Pancreas (tissue), 10 donors: ENCODE results near the gene ASIP. TPM values are rescaled to one million over a fixed set of nuclear protein-coding genes. Genes with fewer than 3 reads are reported as not detected.

Source experiments
- ATAC-seq, 4 donors: fragments of 200-7000 bp; cut with Tn5 transposase; one replicate each; pipeline versions ENCODE4 v1.8.0 to v1.9.1; 2020; ENCODE audit warnings: mild to moderate bottlenecking in 4 of 4, moderate library complexity in 4 of 4
- DNase-seq, 6 donors: peaks; one replicate each; pipeline ENCODE4 v3.0.0-alpha.2; 2020
- FAIRE-seq: peaks from 2 replicates; lab custom pipeline; 2012; peaks lifted over from hg19 to GRCh38; lab: Jason Lieb, UNC
- H3K27ac ChIP-seq, 4 donors: fragments of 200-600 bp; sonication (generic); 1 replicate in 3 of 4; 2 replicates in 1 of 4; pipeline versions ENCODE4 v1.5.0 to v1.8.0; 2020
- H3K27me3 ChIP-seq, 4 donors: fragments of 200-600 bp; one replicate each; pipeline ENCODE4 v1.8.0; 2021
- H3K36me3 ChIP-seq, 3 donors: fragments of 200-600 bp; sonication (generic) in 1 of 3; one replicate each; pipeline versions ENCODE4 v1.5.0 to v1.8.0; 2020 to 2021
- H3K4me1 ChIP-seq, 3 donors: fragments of 200-600 bp; one replicate each; pipeline ENCODE4 v1.8.0; 2021
- H3K4me3 ChIP-seq, 4 donors: fragments of 200-600 bp; sonication (generic) in 2 of 4; one replicate each; pipeline versions ENCODE4 v1.5.0 to v1.8.0; 2020 to 2021
- H3K9me3 ChIP-seq, 4 donors: fragments of 200-600 bp; one replicate each; pipeline ENCODE4 v1.8.0; 2021
- WGBS, 2 donors: extraction: QIAGEN DNeasy Blood & Tissue Kit; methylation state at CpG; one replicate each; pipeline ENCODE4 v1.1.7; 2013; 5-methylcytosine and 5-hydroxymethylcytosine counted together
- intact Hi-C, 3 donors: fragments of 100-400 bp; cut with DNase I; formaldehyde crosslinking; loops; one replicate each; pipeline versions ENCODE4 v1.11.1 to v1.14.2; 2022
- polyA plus RNA-seq, 2 donors: library from polyadenylated mRNA; stranded (reverse); fragments of 200-250 nt; gene quantifications; one replicate each; pipeline ENCODE4 v1.2.3, GENCODE V29; 2013
- total RNA-seq, 6 donors: library from RNA; stranded (reverse); fragmentation: NEBNext Ultra II Directional in 4 of 6; extraction: Animal tissue kit (Norgen Biotek cat#: 25700) in 4 of 6; gene quantifications; one replicate each; pipeline versions ENCODE4 v1.2.1 to v1.2.4, GENCODE V29; 2021 to 2023
- TF ChIP-seq, protein P1 (sequence below), 4 donors: fragments of 200-600 bp; sonication (generic) in 3 of 4; IDR thresholded peaks; one replicate each; pipeline versions ENCODE4 v1.5.0 to v1.8.0; 2021; ENCODE audit warnings: antibody characterized with exemption in 4 of 4
- donor health status: healthy with polysubstance abuse.
- donor health status: DM: no; HTN: no; CAD: no; lungs with moderate emphysema.
- donor health status: DM: no; HTN: no; CAD: no.
- donor health status: control.
- donor health status: control.
- donor health status: Bipolar disorder and iron deficiency.
- donor health status: DM: yes; HTN: yes; CAD: no.
- donor health status: DM: no; HTN: no; CAD: no.
- donor health status: DM: no; HTN: no; CAD: no.
- donor health status: DM: yes; HTN: yes; CAD: no.

Gene ASIP
- total and polyA plus RNA-seq, 8 donors = not detected

DNA sequence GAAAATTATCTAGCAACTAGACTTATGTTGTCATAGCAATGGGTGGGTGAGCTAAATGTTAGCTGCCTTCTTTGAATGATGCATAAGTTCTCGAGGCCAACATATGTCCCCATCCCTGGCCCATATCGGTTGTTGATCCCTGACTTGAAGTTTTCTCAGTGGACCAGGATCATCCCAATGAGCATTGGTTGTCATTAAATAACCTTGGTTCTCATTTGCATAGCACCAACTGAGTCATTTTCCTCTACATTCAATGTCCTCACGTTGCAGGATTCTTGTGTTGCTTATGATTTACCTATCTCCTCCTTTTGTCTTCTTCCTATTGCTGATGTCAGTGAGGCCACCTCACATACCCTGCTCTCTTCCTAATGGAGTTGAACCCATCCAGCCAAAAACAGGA, 74.0 kb downstream of the ASIP start:
- Histone ChIP-seq H3K4me3 (no peak overlapping the region), H3K9me3 (no peaks in the 10 kb centered on the region), H3K27ac (no peak overlapping the region), H3K4me1 (peaks cover 9 to 20% (median 14%) of the 10 kb centered on the region in 3 donors), H3K27me3 (no peaks in the 10 kb centered on the region), H3K36me3 (no peaks in the 10 kb centered on the region)
- no peak for FAIRE-seq
- DNase-seq = no peak
- TF ChIP-seq, protein P1, sequence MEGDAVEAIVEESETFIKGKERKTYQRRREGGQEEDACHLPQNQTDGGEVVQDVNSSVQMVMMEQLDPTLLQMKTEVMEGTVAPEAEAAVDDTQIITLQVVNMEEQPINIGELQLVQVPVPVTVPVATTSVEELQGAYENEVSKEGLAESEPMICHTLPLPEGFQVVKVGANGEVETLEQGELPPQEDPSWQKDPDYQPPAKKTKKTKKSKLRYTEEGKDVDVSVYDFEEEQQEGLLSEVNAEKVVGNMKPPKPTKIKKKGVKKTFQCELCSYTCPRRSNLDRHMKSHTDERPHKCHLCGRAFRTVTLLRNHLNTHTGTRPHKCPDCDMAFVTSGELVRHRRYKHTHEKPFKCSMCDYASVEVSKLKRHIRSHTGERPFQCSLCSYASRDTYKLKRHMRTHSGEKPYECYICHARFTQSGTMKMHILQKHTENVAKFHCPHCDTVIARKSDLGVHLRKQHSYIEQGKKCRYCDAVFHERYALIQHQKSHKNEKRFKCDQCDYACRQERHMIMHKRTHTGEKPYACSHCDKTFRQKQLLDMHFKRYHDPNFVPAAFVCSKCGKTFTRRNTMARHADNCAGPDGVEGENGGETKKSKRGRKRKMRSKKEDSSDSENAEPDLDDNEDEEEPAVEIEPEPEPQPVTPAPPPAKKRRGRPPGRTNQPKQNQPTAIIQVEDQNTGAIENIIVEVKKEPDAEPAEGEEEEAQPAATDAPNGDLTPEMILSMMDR (IDR thresholded peaks at IDR 0.05) = no peak
- intact Hi-C loops = loop anchor here in 1 of 3 donors (10.0 kb wide), 1 partner anchor 210 kb away; no protein-coding TSS in a partner anchor
- WGBS, 2 donors = 80 to 86% methylated on average over 3 of the region's 3 CpGs
- ATAC-seq = no peak

DNA sequence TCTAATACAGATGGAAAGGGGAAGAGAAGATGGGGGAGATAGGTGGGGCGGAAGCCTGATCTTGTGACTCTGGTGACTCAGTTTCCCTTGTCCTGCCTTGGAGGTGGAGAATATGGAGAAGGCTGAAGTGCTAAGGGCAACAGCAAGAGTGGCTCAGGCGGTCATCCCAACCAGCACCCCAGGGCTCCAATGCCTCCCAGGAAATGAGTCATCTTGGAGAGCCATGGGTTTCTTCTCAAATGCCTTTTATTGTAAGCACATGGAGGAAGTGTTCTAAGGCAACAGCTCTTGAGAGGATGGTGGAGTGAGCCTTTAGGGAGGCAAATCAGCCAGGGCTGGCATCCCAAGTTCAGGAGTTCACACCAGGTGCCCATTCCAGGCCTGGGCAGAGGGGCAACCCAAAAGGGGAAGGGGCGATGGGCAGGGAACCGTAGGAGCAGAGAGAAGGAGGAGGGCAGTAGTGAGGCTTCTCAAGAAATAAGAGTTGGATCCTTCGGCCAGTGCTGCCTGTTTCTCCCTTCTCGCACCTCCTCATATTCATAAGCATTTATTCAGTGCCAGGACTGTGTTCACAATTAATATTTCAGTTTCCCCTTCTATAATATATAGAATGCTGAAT, 75.1 kb downstream of the ASIP start:
- FAIRE-seq = no peak
- WGBS, 2 donors = 91 to 95% methylated on average over 6 of the region's 6 CpGs

More for the DNA sequence above, 75.1 kb downstream of the ASIP start:
- no peaks in the 10 kb centered on the region for H3K27me3 ChIP-seq
- DNase-seq = no peak
- H3K36me3 ChIP-seq = no peaks in the 10 kb centered on the region
- no peak for ATAC-seq
- H3K9me3 ChIP-seq = no peaks in the 10 kb centered on the region
- no peak overlapping the region for H3K27ac ChIP-seq
- H3K4me1 ChIP-seq = peaks cover 9 to 10% (median 10%) of the 10 kb centered on the region in 3 donors
- H3K4me3 ChIP-seq = no peak overlapping the region
- TF ChIP-seq, protein P1 (IDR thresholded peaks at IDR 0.05) = no peak
- intact Hi-C loops = loop anchor here in 1 of 3 donors (10.0 kb wide), 1 partner anchor 208 kb away; no protein-coding TSS in a partner anchor

Other genes with a start within 250 kb of the ASIP start
- 10 to 100 TPM; 30.0 to 58.5 (median 40.5) TPM for gene RALY, start 247.5 kb upstream of the ASIP start, total RNA-seq
- gene RALY, start 247.5 kb upstream of the ASIP start, polyA plus RNA-seq = 10 to 100 TPM; 57.9 to 60.4 TPM
- gene EIF2S2, start 129.2 kb upstream of the ASIP start, total RNA-seq = 10 to 100 TPM; 19.2 to 52.3 (median 24.9) TPM
- 10 to 100 TPM; 14.3 to 27.5 TPM for gene EIF2S2, start 129.2 kb upstream of the ASIP start, polyA plus RNA-seq
- gene AHCY, start 61.9 kb downstream of the ASIP start, total RNA-seq = 100 to 1,000 TPM in 2 of 6 donors, 10 to 100 TPM in 4; 41.2 to 122 (median 76.1) TPM
- 10 to 100 TPM; 44.7 to 62.0 TPM for gene AHCY, start 61.9 kb downstream of the ASIP start, polyA plus RNA-seq
- gene ITCH, start 121.8 kb downstream of the ASIP start, total RNA-seq = 10 to 100 TPM; 19.6 to 37.0 (median 23.4) TPM
- gene ITCH, start 121.8 kb downstream of the ASIP start, polyA plus RNA-seq = 1 to 10 TPM; 5.7 to 8.2 TPM